Stimulated activated CD8-positive, alpha-beta memory T cell treated with anti-CD3 and anti-CD28 coated beads, Interleukin-7, amount 100 ng/mL, for 48 hours (primary cell): ENCODE measurements around the gene VASN.

Experiments
- DNase-seq, 2 donors: peaks; one replicate each; pipeline ENCODE4 v3.0.0-alpha.2; 2020; ENCODE audit warnings: low read depth in 1 of 2; ENCODE audit errors: extremely low read depth in 1 of 2

The VASN gene

GRCh38 chr16:4399001-4399730 is 27.5 kb downstream of the VASN start:
- no peak for DNase-seq

- DNase-seq: no peak
Measured at GRCh38 chr16:4401094-4401501, 29.4 kb downstream of the VASN start.

- DNase-seq: no peak
Measured at GRCh38 chr16:4401510-4401909, 29.9 kb downstream of the VASN start.

GRCh38 chr16:4402439-4403132 is 30.9 kb downstream of the VASN start:
- no peak for DNase-seq

- no peak for DNase-seq
Measured at GRCh38 chr16:4403133-4403949, 31.7 kb downstream of the VASN start.

GRCh38 chr16:4404247-4404966 is 32.8 kb downstream of the VASN start:
- DNase-seq: no peak

GRCh38 chr16:4404967-4405696 is 33.5 kb downstream of the VASN start:
- DNase-seq: no peak

GRCh38 chr16:4407543-4408322 is 36.1 kb downstream of the VASN start:
- no peak for DNase-seq

- DNase-seq: no peak
Measured at GRCh38 chr16:4408323-4408690, 36.7 kb downstream of the VASN start.

- no peak for DNase-seq
Measured at GRCh38 chr16:4409081-4409932, 37.7 kb downstream of the VASN start.

GRCh38 chr16:4410335-4411075 is 38.9 kb downstream of the VASN start:
- DNase-seq: no peak

- DNase-seq: no peak
Measured at GRCh38 chr16:4411684-4412083, 40.0 kb downstream of the VASN start.

- DNase-seq: no peak
Measured at GRCh38 chr16:4412159-4412558, 40.5 kb downstream of the VASN start.

- no peak for DNase-seq
Measured at GRCh38 chr16:4412854-4413253, 41.2 kb downstream of the VASN start.

- peak; percentile 77 to 87 for DNase-seq
Measured at GRCh38 chr16:4414187-4414917, 42.7 kb downstream of the VASN start.

GRCh38 chr16:4415538-4416199 is 44.0 kb downstream of the VASN start:
- DNase-seq: no peak
